Measurements from ENCODE around the gene NUDT1.

Gene NUDT1

GRCh38 chr7:2289111-2289586, 47.1 kb downstream of the NUDT1 start:
- H3K27ac ChIP-seq: no peak overlapping the region
- H4K20me1 ChIP-seq (ENCODE audit: insufficient read depth): no peaks in the 10 kb centered on the region
- no peak for TF ChIP-seq CTCF (conservative IDR thresholded peaks at IDR 0.05; ENCODE audit: low read depth, low read length)
- H3K4me2 ChIP-seq: no peak overlapping the region
- H2AFZ ChIP-seq (ENCODE audit: low read depth): no peak overlapping the region
- H3K4me1 ChIP-seq (ENCODE audit: low read depth, poor library complexity, severe bottlenecking): no peaks in the 10 kb centered on the region
- no peak overlapping the region for H3K4me3 ChIP-seq (IDR thresholded peaks at IDR 0.05; ENCODE audit: insufficient read depth, low read depth, low read length)
- H3K36me3 ChIP-seq (ENCODE audit: insufficient read depth): no peaks in the 10 kb centered on the region
- no peak overlapping the region for H3K9ac ChIP-seq
- H3K27me3 ChIP-seq (ENCODE audit: insufficient read depth, low read depth): no peaks in the 10 kb centered on the region
- no peaks in the 10 kb centered on the region for H3K79me2 ChIP-seq (ENCODE audit: insufficient read depth, low read depth)

- H3K36me3 ChIP-seq (ENCODE audit: insufficient read depth): no peaks in the 10 kb centered on the region
- no peak for TF ChIP-seq CTCF (conservative IDR thresholded peaks at IDR 0.05; ENCODE audit: low read depth, low read length)
- H2AFZ ChIP-seq (ENCODE audit: low read depth): no peak overlapping the region
- no peaks in the 10 kb centered on the region for H4K20me1 ChIP-seq (ENCODE audit: insufficient read depth)
- H3K4me1 ChIP-seq (ENCODE audit: low read depth, poor library complexity, severe bottlenecking): no peaks in the 10 kb centered on the region
- H3K27ac ChIP-seq: no peak overlapping the region
- H3K9ac ChIP-seq: no peak overlapping the region
- no peaks in the 10 kb centered on the region for H3K27me3 ChIP-seq (ENCODE audit: insufficient read depth, low read depth)
- H3K4me3 ChIP-seq (IDR thresholded peaks at IDR 0.05; ENCODE audit: insufficient read depth, low read depth, low read length): no peak overlapping the region
- H3K79me2 ChIP-seq (ENCODE audit: insufficient read depth, low read depth): no peaks in the 10 kb centered on the region
- no peak overlapping the region for H3K4me2 ChIP-seq
Observed at GRCh38 chr7:2289621-2290020, 47.6 kb downstream of the NUDT1 start.

- H3K4me2 ChIP-seq: no peak overlapping the region
- no peaks in the 10 kb centered on the region for H3K79me2 ChIP-seq (ENCODE audit: insufficient read depth, low read depth)
- H3K36me3 ChIP-seq (ENCODE audit: insufficient read depth): no peaks in the 10 kb centered on the region
- H4K20me1 ChIP-seq (ENCODE audit: insufficient read depth): no peaks in the 10 kb centered on the region
- H2AFZ ChIP-seq (ENCODE audit: low read depth): no peak overlapping the region
- H3K27ac ChIP-seq: no peak overlapping the region
- H3K4me3 ChIP-seq (IDR thresholded peaks at IDR 0.05; ENCODE audit: insufficient read depth, low read depth, low read length): no peak overlapping the region
- no peak overlapping the region for H3K9ac ChIP-seq
- H3K27me3 ChIP-seq (ENCODE audit: insufficient read depth, low read depth): no peaks in the 10 kb centered on the region
- H3K4me1 ChIP-seq (ENCODE audit: low read depth, poor library complexity, severe bottlenecking): no peaks in the 10 kb centered on the region
- no peak for TF ChIP-seq CTCF (conservative IDR thresholded peaks at IDR 0.05; ENCODE audit: low read depth, low read length)
Observed at GRCh38 chr7:2290877-2291276, 48.9 kb downstream of the NUDT1 start.

GRCh38 chr7:2295936-2296620, 54.1 kb downstream of the NUDT1 start:
- H3K36me3 ChIP-seq (ENCODE audit: insufficient read depth): no peaks in the 10 kb centered on the region
- H4K20me1 ChIP-seq (ENCODE audit: insufficient read depth): no peaks in the 10 kb centered on the region
- TF ChIP-seq CTCF (conservative IDR thresholded peaks at IDR 0.05; ENCODE audit: low read depth, low read length): no peak
- H3K27me3 ChIP-seq (ENCODE audit: insufficient read depth, low read depth): no peaks in the 10 kb centered on the region
- H3K9ac ChIP-seq: no peak overlapping the region
- no peaks in the 10 kb centered on the region for H3K4me1 ChIP-seq (ENCODE audit: low read depth, poor library complexity, severe bottlenecking)
- no peak overlapping the region for H3K4me3 ChIP-seq (IDR thresholded peaks at IDR 0.05; ENCODE audit: insufficient read depth, low read depth, low read length)
- no peaks in the 10 kb centered on the region for H3K79me2 ChIP-seq (ENCODE audit: insufficient read depth, low read depth)
- H2AFZ ChIP-seq (ENCODE audit: low read depth): no peak overlapping the region
- no peak overlapping the region for H3K4me2 ChIP-seq
- H3K27ac ChIP-seq: no peak overlapping the region
